ENCODE results near the gene CCNY.

- TF ChIP-seq POLR2A (IDR thresholded peaks at IDR 0.05), result no peak
- no peak for TF ChIP-seq POLR2AphosphoS5 (IDR thresholded peaks at IDR 0.05)
- TF ChIP-seq CTCF (IDR thresholded peaks at IDR 0.05), result no peak
- no peak for TF ChIP-seq EP300 (IDR thresholded peaks at IDR 0.05)
These were observed 105.7 kb downstream of the CCNY start for GRCh38 chr10:35442028-35442427.

Measured in suprapubic skin (tissue), 4 donors.